Effector CD8-positive, alpha-beta T cell (primary cell): ENCODE results near the gene R3HDM4.

Source experiments
- DNase-seq: peaks from one replicate; lab custom pipeline; 2025; lab: John Stamatoyannopoulos, UW

The R3HDM4 gene

GRCh38 chr19:875265-875879 lies 37.6 kb downstream of the R3HDM4 start:
- no peak for DNase-seq

- no peak for DNase-seq
These were observed 39.4 kb downstream of the R3HDM4 start for GRCh38 chr19:873561-874041.

- peak; percentile 64 for DNase-seq
These were observed 39.9 kb downstream of the R3HDM4 start for GRCh38 chr19:873084-873483.

GRCh38 chr19:872266-872951 lies 40.6 kb downstream of the R3HDM4 start:
- DNase-seq = peak; percentile 65

GRCh38 chr19:871446-872265 lies 41.4 kb downstream of the R3HDM4 start:
- DNase-seq = no peak

GRCh38 chr19:870963-871401 lies 42.0 kb downstream of the R3HDM4 start:
- DNase-seq = no peak

- no peak for DNase-seq
These were observed 42.7 kb downstream of the R3HDM4 start for GRCh38 chr19:870314-870713.

GRCh38 chr19:869245-870177 lies 43.5 kb downstream of the R3HDM4 start:
- DNase-seq = no peak

GRCh38 chr19:868458-869244 lies 44.4 kb downstream of the R3HDM4 start:
- DNase-seq = no peak

- DNase-seq = no peak
These were observed 45.1 kb downstream of the R3HDM4 start for GRCh38 chr19:867855-868457.

GRCh38 chr19:867301-867793 lies 45.7 kb downstream of the R3HDM4 start:
- DNase-seq = no peak

GRCh38 chr19:866769-867300 lies 46.2 kb downstream of the R3HDM4 start:
- DNase-seq = no peak

- no peak for DNase-seq
These were observed 49.8 kb downstream of the R3HDM4 start for GRCh38 chr19:863315-863620.

GRCh38 chr19:862581-863314 lies 50.3 kb downstream of the R3HDM4 start:
- peak; percentile 67 for DNase-seq

GRCh38 chr19:861756-862580 lies 51.1 kb downstream of the R3HDM4 start:
- DNase-seq = peak; percentile 71

GRCh38 chr19:861141-861755 lies 51.8 kb downstream of the R3HDM4 start:
- DNase-seq = no peak

- DNase-seq = no peak
These were observed 53.9 kb downstream of the R3HDM4 start, which contains the start of gene CFD for GRCh38 chr19:858868-859843. CFD (plus strand) TSS chr19:859664; CDS start chr19:859690, 26 bp downstream.
